HCT116 (cell line): ENCODE results near the gene CBL.

Experiments
- CTCF ChIP-seq, 3 experiments: fragments of 200-600 bp in 1 of 3; sonication (generic) in 1 of 3; IDR thresholded peaks in 2 of 3; conservative IDR thresholded peaks in 1 of 3; 2 replicates each; pipeline ENCODE4 v1.5.1; 2012 to 2017; ENCODE audit warnings: low read depth in 2 of 3, low read length in 2 of 3, antibody characterized with exemption in 1 of 3, borderline replicate concordance in 1 of 3, control low read depth in 1 of 3, mild to moderate bottlenecking in 1 of 3, mixed read lengths in 1 of 3, mixed run types in 1 of 3, moderate library complexity in 1 of 3; ENCODE audit not compliant: insufficient read depth in 1 of 3
- YY1 ChIP-seq: IDR thresholded peaks from 2 replicates; pipeline ENCODE4 v1.6.1; 2011; ENCODE audit warnings: low read length, low read depth, moderate library complexity, mild to moderate bottlenecking; ENCODE audit not compliant: insufficient replicate concordance; ENCODE audit errors: extremely low read depth
- ZNF274 ChIP-seq: fragments of 200-500 bp; sonication (Bioruptor generic); IDR thresholded peaks from 2 replicates; pipeline ENCODE4 v1.6.1; 2014; ENCODE audit warnings: mild to moderate bottlenecking, low read depth, low read length, inconsistent platforms
- TF ChIP-seq, protein P1 (sequence below): IDR thresholded peaks from 2 replicates; pipeline ENCODE4 v1.6.1; 2012; ENCODE audit warnings: low read depth

- TF ChIP-seq, protein P1, sequence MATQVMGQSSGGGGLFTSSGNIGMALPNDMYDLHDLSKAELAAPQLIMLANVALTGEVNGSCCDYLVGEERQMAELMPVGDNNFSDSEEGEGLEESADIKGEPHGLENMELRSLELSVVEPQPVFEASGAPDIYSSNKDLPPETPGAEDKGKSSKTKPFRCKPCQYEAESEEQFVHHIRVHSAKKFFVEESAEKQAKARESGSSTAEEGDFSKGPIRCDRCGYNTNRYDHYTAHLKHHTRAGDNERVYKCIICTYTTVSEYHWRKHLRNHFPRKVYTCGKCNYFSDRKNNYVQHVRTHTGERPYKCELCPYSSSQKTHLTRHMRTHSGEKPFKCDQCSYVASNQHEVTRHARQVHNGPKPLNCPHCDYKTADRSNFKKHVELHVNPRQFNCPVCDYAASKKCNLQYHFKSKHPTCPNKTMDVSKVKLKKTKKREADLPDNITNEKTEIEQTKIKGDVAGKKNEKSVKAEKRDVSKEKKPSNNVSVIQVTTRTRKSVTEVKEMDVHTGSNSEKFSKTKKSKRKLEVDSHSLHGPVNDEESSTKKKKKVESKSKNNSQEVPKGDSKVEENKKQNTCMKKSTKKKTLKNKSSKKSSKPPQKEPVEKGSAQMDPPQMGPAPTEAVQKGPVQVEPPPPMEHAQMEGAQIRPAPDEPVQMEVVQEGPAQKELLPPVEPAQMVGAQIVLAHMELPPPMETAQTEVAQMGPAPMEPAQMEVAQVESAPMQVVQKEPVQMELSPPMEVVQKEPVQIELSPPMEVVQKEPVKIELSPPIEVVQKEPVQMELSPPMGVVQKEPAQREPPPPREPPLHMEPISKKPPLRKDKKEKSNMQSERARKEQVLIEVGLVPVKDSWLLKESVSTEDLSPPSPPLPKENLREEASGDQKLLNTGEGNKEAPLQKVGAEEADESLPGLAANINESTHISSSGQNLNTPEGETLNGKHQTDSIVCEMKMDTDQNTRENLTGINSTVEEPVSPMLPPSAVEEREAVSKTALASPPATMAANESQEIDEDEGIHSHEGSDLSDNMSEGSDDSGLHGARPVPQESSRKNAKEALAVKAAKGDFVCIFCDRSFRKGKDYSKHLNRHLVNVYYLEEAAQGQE: no peak
- peak; percentile 84 to 97 (median 89) for TF ChIP-seq CTCF (IDR thresholded peaks at IDR 0.05 in 2 of 3, conservative IDR thresholded peaks at IDR 0.05 in 1 of 3; ENCODE audit: borderline replicate concordance in 1 of 3, insufficient read depth in 1 of 3, low read depth in 2 of 3, low read length in 2 of 3)
- TF ChIP-seq ZNF274: no peak
- TF ChIP-seq YY1: peak; percentile 39
These were observed 150.4 kb downstream of the CBL start for GRCh38 chr11:119356349-119357031.
